Measurements from ENCODE around the gene FZD2.
"Not testable (repeated sequence)": the region's sequence is repeated elsewhere in the genome, so short reads cannot be mapped to it uniquely, and the experiment has no call there.

Gene FZD2

GRCh38 chr17:44546671-44547606 lies 10.3 kb upstream of the FZD2 start:
- DNase-seq (ENCODE audit: low spot score) = no peak

- DNase-seq (ENCODE audit: low spot score) = peak; percentile 58
Observed at GRCh38 chr17:44547625-44548267, 9.5 kb upstream of the FZD2 start.

- peak; percentile 46 for DNase-seq (ENCODE audit: low spot score)
Observed at GRCh38 chr17:44548376-44549230, 8.7 kb upstream of the FZD2 start.

- DNase-seq (ENCODE audit: low spot score) = no peak
Observed at GRCh38 chr17:44549686-44550085, 7.6 kb upstream of the FZD2 start.

GRCh38 chr17:44552361-44552760 lies 4.9 kb upstream of the FZD2 start:
- DNase-seq (ENCODE audit: low spot score) = no peak

- DNase-seq (ENCODE audit: low spot score) = no peak
Observed at GRCh38 chr17:44555099-44555498, 2.2 kb upstream of the FZD2 start.

GRCh38 chr17:44556166-44556831 lies 985 bp upstream of the FZD2 start:
- peak; percentile 58 for DNase-seq (ENCODE audit: low spot score)

GRCh38 chr17:44557651-44558285 lies 484 bp downstream of the FZD2 start:
- no peak for DNase-seq (ENCODE audit: low spot score)

GRCh38 chr17:44558334-44558709 lies 1.0 kb downstream of the FZD2 start:
- no peak for DNase-seq (ENCODE audit: low spot score)

- no peak for DNase-seq (ENCODE audit: low spot score)
Observed at GRCh38 chr17:44558710-44559633, 1.7 kb downstream of the FZD2 start.

GRCh38 chr17:44559634-44560554 lies 2.6 kb downstream of the FZD2 start:
- DNase-seq (ENCODE audit: low spot score) = no peak

- DNase-seq (ENCODE audit: low spot score) = no peak
Observed at GRCh38 chr17:44561237-44561623, 3.9 kb downstream of the FZD2 start.

- DNase-seq (ENCODE audit: low spot score) = no peak
Observed at GRCh38 chr17:44564429-44564828, 7.1 kb downstream of the FZD2 start.

- no peak for DNase-seq (ENCODE audit: low spot score)
Observed at GRCh38 chr17:44565866-44566443, 8.7 kb downstream of the FZD2 start.

GRCh38 chr17:44568311-44568944 lies 11.1 kb downstream of the FZD2 start:
- not testable (repeated sequence) for DNase-seq (ENCODE audit: low spot score)

- no peak for DNase-seq (ENCODE audit: low spot score)
Observed at GRCh38 chr17:44568945-44569858, 11.9 kb downstream of the FZD2 start.

GRCh38 chr17:44572801-44573200 lies 15.5 kb downstream of the FZD2 start:
- no peak for DNase-seq (ENCODE audit: low spot score)

All from pons (tissue), 1 donor.